Mucosa of rectum (tissue), 2 donors: ENCODE measurements around the gene GATA3.

Source experiments
- H3K27ac ChIP-seq, 2 donors: one replicate each; pipeline ENCODE4 v1.7.0; 2013; ENCODE audit warnings: inconsistent platforms in 2 of 2, low read depth in 2 of 2, low read length in 2 of 2
- H3K27me3 ChIP-seq, 2 donors: one replicate each; pipeline ENCODE4 v1.7.0; 2013; ENCODE audit warnings: low read length in 2 of 2; ENCODE audit not compliant: control insufficient read depth in 2 of 2, insufficient read depth in 2 of 2
- H3K36me3 ChIP-seq, 2 donors: one replicate each; pipeline ENCODE4 v1.7.0; 2013; ENCODE audit warnings: low read length in 2 of 2; ENCODE audit not compliant: control insufficient read depth in 2 of 2, insufficient read depth in 2 of 2
- H3K4me1 ChIP-seq, 2 donors: one replicate each; pipeline ENCODE4 v1.7.0; 2013; ENCODE audit warnings: low read length in 2 of 2, mild to moderate bottlenecking in 1 of 2; ENCODE audit not compliant: control insufficient read depth in 2 of 2, insufficient read depth in 2 of 2
- H3K4me3 ChIP-seq, 2 donors: one replicate each; pipeline ENCODE4 v1.7.0; 2013; ENCODE audit warnings: low read length in 2 of 2
- H3K9ac ChIP-seq, 2 donors: one replicate each; pipeline ENCODE4 v1.7.0; 2013; ENCODE audit warnings: low read length in 2 of 2, low read depth in 1 of 2, mild to moderate bottlenecking in 1 of 2
- H3K9me3 ChIP-seq, 2 donors: one replicate each; pipeline ENCODE4 v1.7.0; 2013; ENCODE audit warnings: low read length in 2 of 2; ENCODE audit not compliant: control insufficient read depth in 2 of 2
- donor health status: healthy.
- donor health status: Normal muscosa, but diverticular disease.

Gene GATA3

GRCh38 chr10:8066124-8066523, 11.6 kb downstream of the GATA3 start:
- Histone ChIP-seq H3K27ac (no peak overlapping the region), H3K4me1 (no peaks in the 10 kb centered on the region), H3K36me3 (no peaks in the 10 kb centered on the region), H3K4me3 (no peak overlapping the region), H3K27me3 (peaks cover 16% of the 10 kb centered on the region in 2 donors), H3K9me3 (no peaks in the 10 kb centered on the region), H3K9ac (no peak overlapping the region)

DNA sequence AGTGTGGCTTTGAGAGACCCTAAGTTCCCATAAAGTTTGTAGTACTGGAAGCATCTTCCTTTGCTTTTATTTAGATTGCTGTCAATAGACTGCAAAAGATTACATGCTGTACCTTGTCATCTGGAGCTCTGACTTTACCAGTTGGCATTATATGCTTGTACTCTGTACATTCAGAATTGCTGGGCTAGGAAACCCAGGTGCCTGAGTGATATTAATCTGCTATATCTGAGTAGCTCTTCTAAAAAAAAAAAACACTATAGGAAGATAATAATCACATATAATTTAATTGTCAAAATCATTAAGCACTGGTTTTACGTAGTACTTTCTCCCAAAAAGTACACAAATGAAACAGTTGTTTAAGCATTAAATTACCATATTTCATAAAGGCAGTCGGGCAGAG, 12.3 kb downstream of the GATA3 start:
- no peaks in the 10 kb centered on the region for H3K36me3 ChIP-seq
- no peaks in the 10 kb centered on the region for H3K9me3 ChIP-seq
- no peak overlapping the region for H3K27ac ChIP-seq
- H3K4me1 ChIP-seq = no peaks in the 10 kb centered on the region
- H3K27me3 ChIP-seq = peaks cover 14 to 18% of the 10 kb centered on the region in 2 donors
- no peak overlapping the region for H3K9ac ChIP-seq
- H3K4me3 ChIP-seq = no peak overlapping the region

DNA sequence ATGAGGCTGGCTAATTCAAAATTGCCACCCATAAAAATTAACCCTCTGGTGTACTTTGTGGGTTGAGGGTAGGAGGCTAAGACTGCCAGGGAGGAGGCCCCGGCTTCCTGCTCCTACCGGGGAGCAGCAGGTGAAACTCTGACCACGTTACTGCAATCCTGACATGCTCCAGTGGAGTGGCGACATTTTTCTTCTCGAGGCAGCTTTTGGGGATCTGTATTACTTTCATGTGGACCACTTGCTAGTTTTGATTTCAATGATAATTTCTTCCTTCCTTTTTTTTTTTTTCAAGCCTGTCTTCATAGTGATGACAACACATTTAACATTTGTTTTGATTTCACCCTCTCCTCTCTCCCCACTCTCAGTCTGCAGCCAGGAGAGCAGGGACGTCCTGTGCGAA, 14.6 kb downstream of the GATA3 start:
- Histone ChIP-seq H3K36me3 (no peaks in the 10 kb centered on the region), H3K27ac (no peak overlapping the region), H3K9me3 (no peaks in the 10 kb centered on the region), H3K9ac (no peak overlapping the region), H3K4me3 (no peak overlapping the region), H3K27me3 (peaks cover 0 to 12% of the 10 kb centered on the region in 2 donors), H3K4me1 (no peaks in the 10 kb centered on the region)

DNA sequence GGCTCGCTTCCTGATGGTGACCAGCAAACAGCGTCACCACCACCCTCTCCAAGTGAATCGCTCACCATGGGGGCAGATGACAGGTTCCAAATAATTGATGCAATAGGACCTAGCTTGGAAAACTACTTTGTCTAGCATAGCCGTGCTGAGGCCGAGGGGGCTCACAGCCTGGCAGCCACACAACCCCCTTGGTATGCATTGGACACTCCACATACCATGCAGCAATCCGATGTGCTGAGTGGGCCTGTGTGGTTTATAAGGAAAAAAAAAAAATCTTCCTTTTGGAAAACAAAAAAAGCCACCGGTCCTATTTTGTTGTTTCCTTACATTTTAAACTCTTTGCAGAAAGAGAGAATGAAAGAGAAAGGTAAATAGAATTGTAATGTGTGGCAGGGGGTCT, 15.1 kb downstream of the GATA3 start:
- no peak overlapping the region for H3K9ac ChIP-seq
- H3K4me1 ChIP-seq = no peaks in the 10 kb centered on the region
- no peaks in the 10 kb centered on the region for H3K9me3 ChIP-seq
- no peak overlapping the region for H3K27ac ChIP-seq
- H3K27me3 ChIP-seq = peaks cover 0 to 8% of the 10 kb centered on the region in 2 donors
- no peaks in the 10 kb centered on the region for H3K36me3 ChIP-seq
- H3K4me3 ChIP-seq = no peak overlapping the region

DNA sequence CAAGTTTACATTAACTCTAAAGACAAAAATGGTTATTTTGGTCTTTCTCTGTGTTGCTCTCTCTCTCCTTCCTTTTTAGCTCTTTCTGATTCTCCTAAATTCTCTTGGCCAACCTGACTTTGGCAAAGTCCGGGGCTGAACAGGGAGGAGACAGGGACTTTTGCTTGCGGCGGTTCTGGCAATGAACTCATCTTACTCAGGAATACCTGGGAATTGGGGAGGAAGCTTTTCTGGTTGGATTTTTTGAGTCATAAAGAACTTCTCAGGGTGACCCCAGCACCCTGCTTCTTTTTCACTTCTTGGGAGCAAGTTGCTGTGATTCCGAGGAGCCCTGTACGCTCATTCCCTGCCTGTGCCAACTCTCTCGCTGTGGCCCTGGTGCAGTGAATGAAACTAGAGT, 16.0 kb downstream of the GATA3 start:
- Histone ChIP-seq H3K9me3 (no peaks in the 10 kb centered on the region), H3K9ac (no peak overlapping the region), H3K36me3 (no peaks in the 10 kb centered on the region), H3K27me3 (peaks cover 0 to 7% of the 10 kb centered on the region in 2 donors), H3K27ac (no peak overlapping the region), H3K4me1 (no peaks in the 10 kb centered on the region), H3K4me3 (no peak overlapping the region)

DNA sequence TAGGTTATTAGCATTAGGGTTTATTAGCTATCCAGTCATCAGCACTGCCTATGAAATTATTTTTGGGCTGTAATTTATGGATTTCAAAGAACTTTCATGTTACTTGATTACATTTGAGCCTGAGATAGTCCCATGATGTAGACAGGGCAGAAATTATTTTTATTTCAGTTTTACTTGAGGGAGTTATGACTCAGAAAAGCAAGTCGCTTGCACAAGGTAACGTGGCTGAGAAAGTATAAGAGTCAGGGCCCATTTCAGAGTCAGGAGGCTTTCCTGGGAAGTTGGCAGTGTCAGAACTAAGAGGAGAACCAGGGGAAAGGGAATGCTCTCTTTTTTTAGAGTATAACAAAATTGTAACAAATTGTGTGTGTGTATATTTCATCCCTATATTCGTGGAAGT, 16.5 kb downstream of the GATA3 start:
- H3K27ac ChIP-seq = no peak overlapping the region
- H3K9ac ChIP-seq = no peak overlapping the region
- H3K4me1 ChIP-seq = no peaks in the 10 kb centered on the region
- no peaks in the 10 kb centered on the region for H3K9me3 ChIP-seq
- H3K27me3 ChIP-seq = peaks cover 0 to 7% of the 10 kb centered on the region in 2 donors
- no peaks in the 10 kb centered on the region for H3K36me3 ChIP-seq
- no peak overlapping the region for H3K4me3 ChIP-seq

GRCh38 chr10:8071666-8072065, 17.2 kb downstream of the GATA3 start:
- peaks cover 0 to 7% of the 10 kb centered on the region in 2 donors for H3K27me3 ChIP-seq
- H3K4me1 ChIP-seq = no peaks in the 10 kb centered on the region
- no peak overlapping the region for H3K27ac ChIP-seq

GRCh38 chr10:8072211-8072610, 17.7 kb downstream of the GATA3 start:
- Histone ChIP-seq H3K4me1 (no peaks in the 10 kb centered on the region), H3K9me3 (no peaks in the 10 kb centered on the region), H3K36me3 (no peaks in the 10 kb centered on the region), H3K9ac (no peak overlapping the region), H3K27me3 (peaks cover 0 to 7% of the 10 kb centered on the region in 2 donors), H3K4me3 (no peak overlapping the region), H3K27ac (no peak overlapping the region)

More at GRCh38 chr10:8071666-8072065, 17.2 kb downstream of the GATA3 start:
- no peaks in the 10 kb centered on the region for H3K9me3 ChIP-seq
- no peaks in the 10 kb centered on the region for H3K36me3 ChIP-seq
- H3K9ac ChIP-seq = no peak overlapping the region
- H3K4me3 ChIP-seq = no peak overlapping the region

DNA sequence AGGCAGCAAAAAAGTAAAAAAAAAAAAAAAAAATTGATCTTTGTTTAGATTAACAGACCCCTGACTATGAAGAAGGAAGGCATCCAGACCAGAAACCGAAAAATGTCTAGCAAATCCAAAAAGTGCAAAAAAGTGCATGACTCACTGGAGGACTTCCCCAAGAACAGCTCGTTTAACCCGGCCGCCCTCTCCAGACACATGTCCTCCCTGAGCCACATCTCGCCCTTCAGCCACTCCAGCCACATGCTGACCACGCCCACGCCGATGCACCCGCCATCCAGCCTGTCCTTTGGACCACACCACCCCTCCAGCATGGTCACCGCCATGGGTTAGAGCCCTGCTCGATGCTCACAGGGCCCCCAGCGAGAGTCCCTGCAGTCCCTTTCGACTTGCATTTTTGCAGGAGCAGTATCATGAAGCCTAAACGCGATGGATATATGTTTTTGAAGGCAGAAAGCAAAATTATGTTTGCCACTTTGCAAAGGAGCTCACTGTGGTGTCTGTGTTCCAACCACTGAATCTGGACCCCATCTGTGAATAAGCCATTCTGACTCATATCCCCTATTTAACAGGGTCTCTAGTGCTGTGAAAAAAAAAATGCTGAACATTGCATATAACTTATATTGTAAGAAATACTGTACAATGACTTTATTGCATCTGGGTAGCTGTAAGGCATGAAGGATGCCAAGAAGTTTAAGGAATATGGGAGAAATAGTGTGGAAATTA, 19.4 kb downstream of the GATA3 start:
- Histone ChIP-seq H3K27me3 (peaks cover 0 to 7% of the 10 kb centered on the region in 2 donors), H3K9ac (no peak overlapping the region), H3K36me3 (no peaks in the 10 kb centered on the region), H3K4me1 (no peaks in the 10 kb centered on the region), H3K27ac (no peak overlapping the region), H3K4me3 (no peak overlapping the region), H3K9me3 (no peaks in the 10 kb centered on the region)

GRCh38 chr10:8074881-8075280, 20.4 kb downstream of the GATA3 start:
- no peak overlapping the region for H3K9ac ChIP-seq
- peaks cover 0 to 7% of the 10 kb centered on the region in 2 donors for H3K27me3 ChIP-seq
- H3K4me3 ChIP-seq = no peak overlapping the region
- no peaks in the 10 kb centered on the region for H3K9me3 ChIP-seq
- H3K36me3 ChIP-seq = no peaks in the 10 kb centered on the region
- no peak overlapping the region for H3K27ac ChIP-seq
- no peaks in the 10 kb centered on the region for H3K4me1 ChIP-seq
